ENCODE results near the gene TOR1AIP2. TPM values are rescaled to one million over a fixed set of nuclear protein-coding genes. Genes with fewer than 3 reads are reported as not detected.
"Not testable (repeated sequence)": the region's sequence is repeated elsewhere in the genome, so short reads cannot be mapped to it uniquely, and the experiment has no call there.

Gene TOR1AIP2
- total and polyA plus RNA-seq, 4 donors: 9.4 to 64.7 (median 36.1) TPM

- H3K27ac ChIP-seq (ENCODE audit: low read depth in 1 of 2, low read length in 2 of 2): no peak overlapping the region
- WGBS, 2 donors: 66% methylated on average over 3 of the region's 3 CpGs
- H3K4me1 ChIP-seq (ENCODE audit: control insufficient read depth in 1 of 2, insufficient read depth in 2 of 2, low read length in 2 of 2): no peaks in the 10 kb centered on the region
- H3K27me3 ChIP-seq (ENCODE audit: control insufficient read depth in 1 of 2, insufficient read depth in 2 of 2, low read length in 1 of 2): no peaks in the 10 kb centered on the region
- no peak overlapping the region for H3K4me3 ChIP-seq (ENCODE audit: low read length in 2 of 2)
- DNase-seq (no peak), ATAC-seq (ENCODE audit: low FRiP score) (no peak)
- intact Hi-C loops (cut with DNase I): no loop called here
- peaks cover 0 to 3% of the 10 kb centered on the region in 2 donors for H3K36me3 ChIP-seq (ENCODE audit: control insufficient read depth in 1 of 2, insufficient read depth in 2 of 2, low read length in 1 of 2)
- no peaks in the 10 kb centered on the region for H3K9me3 ChIP-seq (ENCODE audit: control insufficient read depth, low read length)
Observed at GRCh38 chr1:179840107-179840506, 37.5 kb downstream of the TOR1AIP2 start.

GRCh38 chr1:179836686-179837445 is 40.7 kb downstream of the TOR1AIP2 start:
- H3K4me3 ChIP-seq (ENCODE audit: low read length in 2 of 2); H3K27ac ChIP-seq (ENCODE audit: low read depth in 1 of 2, low read length in 2 of 2); intact Hi-C loops (cut with DNase I); H3K36me3 ChIP-seq (ENCODE audit: control insufficient read depth in 1 of 2, insufficient read depth in 2 of 2, low read length in 1 of 2); H3K9me3 ChIP-seq (ENCODE audit: control insufficient read depth, low read length); DNase-seq; H3K27me3 ChIP-seq (ENCODE audit: control insufficient read depth in 1 of 2, insufficient read depth in 2 of 2, low read length in 1 of 2); H3K4me1 ChIP-seq (ENCODE audit: control insufficient read depth in 1 of 2, insufficient read depth in 2 of 2, low read length in 2 of 2); ATAC-seq (ENCODE audit: low FRiP score): not testable (repeated sequence)
- 97 to 98% methylated on average over 37 to 38 of the region's 38 CpGs for WGBS, 2 donors

GRCh38 chr1:179831852-179832699 is 45.5 kb downstream of the TOR1AIP2 start:
- no peak overlapping the region for H3K27ac ChIP-seq (ENCODE audit: low read depth in 1 of 2, low read length in 2 of 2)
- DNase-seq: no peak
- no peaks in the 10 kb centered on the region for H3K36me3 ChIP-seq (ENCODE audit: control insufficient read depth in 1 of 2, insufficient read depth in 2 of 2, low read length in 1 of 2)
- no peaks in the 10 kb centered on the region for H3K27me3 ChIP-seq (ENCODE audit: control insufficient read depth in 1 of 2, insufficient read depth in 2 of 2, low read length in 1 of 2)
- ATAC-seq (ENCODE audit: low FRiP score): no peak
- no peaks in the 10 kb centered on the region for H3K9me3 ChIP-seq (ENCODE audit: control insufficient read depth, low read length)
- H3K4me3 ChIP-seq (ENCODE audit: low read length in 2 of 2): no peak overlapping the region
- intact Hi-C loops (cut with DNase I): no loop called here
- 69 to 70% methylated on average over 9 of the region's 9 CpGs for WGBS, 2 donors
- no peaks in the 10 kb centered on the region for H3K4me1 ChIP-seq (ENCODE audit: control insufficient read depth in 1 of 2, insufficient read depth in 2 of 2, low read length in 2 of 2)

- Histone ChIP-seq H3K36me3 (ENCODE audit: control insufficient read depth in 1 of 2, insufficient read depth in 2 of 2, low read length in 1 of 2) (no peaks in the 10 kb centered on the region), H3K4me1 (ENCODE audit: control insufficient read depth in 1 of 2, insufficient read depth in 2 of 2, low read length in 2 of 2) (no peaks in the 10 kb centered on the region), H3K9me3 (ENCODE audit: control insufficient read depth, low read length) (no peaks in the 10 kb centered on the region), H3K27ac (ENCODE audit: low read depth in 1 of 2, low read length in 2 of 2) (no peak overlapping the region), H3K27me3 (ENCODE audit: control insufficient read depth in 1 of 2, insufficient read depth in 2 of 2, low read length in 1 of 2) (no peaks in the 10 kb centered on the region), H3K4me3 (ENCODE audit: low read length in 2 of 2) (no peak overlapping the region)
- 77 to 86% methylated on average over 3 of the region's 3 CpGs for WGBS, 2 donors
- DNase-seq (no peak), ATAC-seq (ENCODE audit: low FRiP score) (no peak)
- intact Hi-C loops (cut with DNase I): no loop called here
Observed at GRCh38 chr1:179831225-179831624, 46.4 kb downstream of the TOR1AIP2 start.

DNA sequence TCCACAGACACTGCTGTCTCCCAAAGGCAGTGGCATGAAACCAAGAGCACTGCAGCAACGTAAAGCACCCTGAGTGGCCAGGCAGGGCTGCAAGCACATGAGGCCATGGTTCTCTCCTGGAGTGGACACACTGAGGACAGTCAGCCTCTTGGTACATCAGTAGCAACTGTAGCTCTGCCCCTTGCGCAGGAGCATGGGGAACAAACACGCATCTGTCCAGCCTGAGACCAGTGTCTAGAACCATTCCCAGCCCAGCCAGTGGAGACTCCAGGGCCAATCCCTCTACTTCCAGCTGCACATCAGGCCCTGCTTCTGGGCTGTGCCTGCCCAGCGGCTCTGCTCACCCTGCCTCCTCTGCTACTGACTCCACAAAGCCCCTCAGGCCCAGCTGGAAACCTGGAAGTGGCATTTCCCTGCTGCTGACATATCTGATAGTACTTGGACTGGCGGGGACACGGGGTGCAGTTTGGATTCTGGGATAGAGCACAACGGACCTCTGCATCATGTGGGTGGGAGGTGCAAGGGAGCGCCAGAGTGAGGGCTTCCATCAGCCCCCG is 49.0 kb downstream of the TOR1AIP2 start:
- H3K27me3 ChIP-seq (ENCODE audit: control insufficient read depth in 1 of 2, insufficient read depth in 2 of 2, low read length in 1 of 2): no peaks in the 10 kb centered on the region
- DNase-seq (peak in 1 of 2 donors; percentile 42), ATAC-seq (ENCODE audit: low FRiP score) (no peak)
- H3K4me1 ChIP-seq (ENCODE audit: control insufficient read depth in 1 of 2, insufficient read depth in 2 of 2, low read length in 2 of 2): no peaks in the 10 kb centered on the region
- intact Hi-C loops (cut with DNase I): no loop called here
- no peak overlapping the region for H3K4me3 ChIP-seq (ENCODE audit: low read length in 2 of 2)
- no peaks in the 10 kb centered on the region for H3K9me3 ChIP-seq (ENCODE audit: control insufficient read depth, low read length)
- H3K27ac ChIP-seq (ENCODE audit: low read depth in 1 of 2, low read length in 2 of 2): no peak overlapping the region
- WGBS, 2 donors: 87 to 90% methylated on average over 9 of the region's 9 CpGs
- H3K36me3 ChIP-seq (ENCODE audit: control insufficient read depth in 1 of 2, insufficient read depth in 2 of 2, low read length in 1 of 2): no peaks in the 10 kb centered on the region

GRCh38 chr1:179826626-179827280 is 50.9 kb downstream of the TOR1AIP2 start:
- H3K36me3 ChIP-seq (ENCODE audit: control insufficient read depth in 1 of 2, insufficient read depth in 2 of 2, low read length in 1 of 2): no peaks in the 10 kb centered on the region
- no peak overlapping the region for H3K4me3 ChIP-seq (ENCODE audit: low read length in 2 of 2)
- no peaks in the 10 kb centered on the region for H3K9me3 ChIP-seq (ENCODE audit: control insufficient read depth, low read length)
- H3K27ac ChIP-seq (ENCODE audit: low read depth in 1 of 2, low read length in 2 of 2): no peak overlapping the region
- peak in 1 of 2 donors; percentile 20 for DNase-seq
- intact Hi-C loops (cut with DNase I): no loop called here
- H3K4me1 ChIP-seq (ENCODE audit: control insufficient read depth in 1 of 2, insufficient read depth in 2 of 2, low read length in 2 of 2): no peaks in the 10 kb centered on the region
- no peaks in the 10 kb centered on the region for H3K27me3 ChIP-seq (ENCODE audit: control insufficient read depth in 1 of 2, insufficient read depth in 2 of 2, low read length in 1 of 2)
- no peak for ATAC-seq (ENCODE audit: low FRiP score)
- 73 to 79% methylated on average over 7 of the region's 7 CpGs for WGBS, 2 donors

GRCh38 chr1:179825798-179826460 is 51.7 kb downstream of the TOR1AIP2 start:
- intact Hi-C loops (cut with DNase I): no loop called here
- Histone ChIP-seq H3K9me3 (ENCODE audit: control insufficient read depth, low read length) (no peaks in the 10 kb centered on the region), H3K36me3 (ENCODE audit: control insufficient read depth in 1 of 2, insufficient read depth in 2 of 2, low read length in 1 of 2) (no peaks in the 10 kb centered on the region), H3K27ac (ENCODE audit: low read depth in 1 of 2, low read length in 2 of 2) (no peak overlapping the region), H3K4me1 (ENCODE audit: control insufficient read depth in 1 of 2, insufficient read depth in 2 of 2, low read length in 2 of 2) (no peaks in the 10 kb centered on the region), H3K27me3 (ENCODE audit: control insufficient read depth in 1 of 2, insufficient read depth in 2 of 2, low read length in 1 of 2) (no peaks in the 10 kb centered on the region), H3K4me3 (ENCODE audit: low read length in 2 of 2) (no peak overlapping the region)
- 63 to 78% methylated on average over 13 of the region's 13 CpGs for WGBS, 2 donors
- DNase-seq: peak in 1 of 2 donors; percentile 51
- ATAC-seq (ENCODE audit: low FRiP score): peak; percentile 26

DNA sequence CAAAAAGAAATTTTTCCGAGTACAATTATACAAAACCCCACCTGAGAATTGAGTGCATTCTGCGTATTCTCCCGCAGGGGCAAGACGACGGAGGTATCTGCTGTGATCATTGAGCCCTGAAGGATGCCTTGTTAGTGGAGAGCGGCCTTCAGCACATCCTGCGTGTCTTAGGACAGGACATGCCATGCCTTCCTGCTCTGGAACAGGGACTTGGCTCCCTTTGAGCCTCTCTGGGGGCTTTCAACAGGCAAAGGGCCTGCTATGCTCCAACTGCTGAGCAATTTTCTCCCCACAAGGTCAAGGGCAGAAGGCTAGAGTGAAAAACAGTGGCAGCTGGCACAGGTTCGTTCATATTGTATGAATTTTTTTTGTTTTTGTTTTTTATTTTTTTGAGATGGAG is 52.4 kb downstream of the TOR1AIP2 start:
- 88 to 91% methylated on average over 8 of the region's 8 CpGs for WGBS, 2 donors
- H3K27me3 ChIP-seq (ENCODE audit: control insufficient read depth in 1 of 2, insufficient read depth in 2 of 2, low read length in 1 of 2): no peaks in the 10 kb centered on the region
- no peaks in the 10 kb centered on the region for H3K36me3 ChIP-seq (ENCODE audit: control insufficient read depth in 1 of 2, insufficient read depth in 2 of 2, low read length in 1 of 2)
- DNase-seq: peak in 1 of 2 donors; percentile 15
- no peak overlapping the region for H3K4me3 ChIP-seq (ENCODE audit: low read length in 2 of 2)
- no peak overlapping the region for H3K27ac ChIP-seq (ENCODE audit: low read depth in 1 of 2, low read length in 2 of 2)
- intact Hi-C loops (cut with DNase I): no loop called here
- H3K4me1 ChIP-seq (ENCODE audit: control insufficient read depth in 1 of 2, insufficient read depth in 2 of 2, low read length in 2 of 2): no peaks in the 10 kb centered on the region
- no peaks in the 10 kb centered on the region for H3K9me3 ChIP-seq (ENCODE audit: control insufficient read depth, low read length)
- no peak for ATAC-seq (ENCODE audit: low FRiP score)
